GM08714 (cell line): ENCODE measurements around the gene IER5L.

ENCODE experiments used
- H3K4me3 ChIP-seq: fragments of 200-500 bp; sonication (Bioruptor generic); 2 replicates; pipeline ENCODE4 v1.5.1; 2014; ENCODE audit warnings: mild to moderate bottlenecking, low read length, inconsistent platforms
- ZNF274 ChIP-seq: IDR thresholded peaks from 2 replicates; pipeline ENCODE4 v1.6.1; 2012; ENCODE audit warnings: mild to moderate bottlenecking, low read depth, low read length

The IER5L gene

GRCh38 chr9:129149442-129149841 is 28.6 kb downstream of the IER5L start:
- no peak for TF ChIP-seq ZNF274
- H3K4me3 ChIP-seq = no peak overlapping the region

- no peak overlapping the region for H3K4me3 ChIP-seq
- TF ChIP-seq ZNF274 = no peak
These were observed 29.4 kb downstream of the IER5L start for GRCh38 chr9:129148463-129149204.

GRCh38 chr9:129146441-129146941 is 31.6 kb downstream of the IER5L start:
- H3K4me3 ChIP-seq = no peak overlapping the region
- TF ChIP-seq ZNF274 = no peak

GRCh38 chr9:129145841-129146292 is 32.2 kb downstream of the IER5L start:
- H3K4me3 ChIP-seq = no peak overlapping the region
- no peak for TF ChIP-seq ZNF274

- H3K4me3 ChIP-seq = no peak overlapping the region
- TF ChIP-seq ZNF274 = no peak
These were observed 32.7 kb downstream of the IER5L start for GRCh38 chr9:129145316-129145715.

- no peak overlapping the region; the same call in 1 of the 2 replicates for H3K4me3 ChIP-seq
These were observed 34.8 kb downstream of the IER5L start for GRCh38 chr9:129143031-129143927.

GRCh38 chr9:129142138-129142935 is 35.7 kb downstream of the IER5L start:
- no peak for TF ChIP-seq ZNF274
- H3K4me3 ChIP-seq = peak overlapping the region; percentile 37; the same call in 1 of the 2 replicates

More at GRCh38 chr9:129143031-129143927, 34.8 kb downstream of the IER5L start:
- no peak for TF ChIP-seq ZNF274

- TF ChIP-seq ZNF274 = no peak
- peak overlapping the region; percentile 44; the same call in 1 of the 2 replicates for H3K4me3 ChIP-seq
These were observed 36.7 kb downstream of the IER5L start for GRCh38 chr9:129141066-129142041.

- TF ChIP-seq ZNF274 = no peak
- H3K4me3 ChIP-seq = peak overlapping the region; percentile 44; the same call in 1 of the 2 replicates
These were observed 37.5 kb downstream of the IER5L start for GRCh38 chr9:129140397-129141065.

GRCh38 chr9:129139993-129140396 is 38.1 kb downstream of the IER5L start:
- peak overlapping the region; percentile 37; the same call in 1 of the 2 replicates for H3K4me3 ChIP-seq
- no peak for TF ChIP-seq ZNF274

- H3K4me3 ChIP-seq = peak overlapping the region; percentile 36; the same call in 1 of the 2 replicates
- no peak for TF ChIP-seq ZNF274
These were observed 38.6 kb downstream of the IER5L start for GRCh38 chr9:129139233-129139992.
